GM10266 (cell line): ENCODE data around the gene TRABD2B.

Experiments
- DNase-seq: peaks from one replicate; pipeline ENCODE4 v3.0.0; 2012; ENCODE audit errors: extremely low spot score
- CTCF ChIP-seq: IDR thresholded peaks from 2 replicates; pipeline ENCODE4 v1.5.1; 2012; ENCODE audit warnings: mild to moderate bottlenecking, low read depth; ENCODE audit not compliant: control insufficient read depth, insufficient read depth; ENCODE audit errors: missing control alignments

Gene TRABD2B

GRCh38 chr1:47805921-47806361 lies 191.2 kb downstream of the TRABD2B start:
- DNase-seq, result no peak
- no peak for TF ChIP-seq CTCF

DNA sequence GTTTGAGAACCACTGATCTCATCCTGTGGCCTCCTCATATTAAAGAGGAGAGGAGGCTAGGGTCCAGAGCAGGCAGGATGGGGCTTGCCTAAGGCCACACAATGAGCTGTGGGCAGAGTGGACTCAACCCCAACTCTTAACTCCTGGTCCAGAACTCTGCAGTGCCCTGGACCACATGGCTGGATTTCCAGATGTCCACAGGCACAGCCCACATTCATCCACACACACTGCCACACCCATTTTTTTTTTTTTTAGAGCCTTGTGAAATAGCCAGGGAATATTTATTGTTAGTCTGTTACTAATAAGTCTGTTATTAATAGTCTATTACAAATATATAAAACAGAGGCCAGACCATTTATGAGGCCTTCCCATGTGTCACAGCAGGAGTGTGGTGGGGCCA lies 192.2 kb downstream of the TRABD2B start:
- TF ChIP-seq CTCF, result no peak
- no peak for DNase-seq

DNA sequence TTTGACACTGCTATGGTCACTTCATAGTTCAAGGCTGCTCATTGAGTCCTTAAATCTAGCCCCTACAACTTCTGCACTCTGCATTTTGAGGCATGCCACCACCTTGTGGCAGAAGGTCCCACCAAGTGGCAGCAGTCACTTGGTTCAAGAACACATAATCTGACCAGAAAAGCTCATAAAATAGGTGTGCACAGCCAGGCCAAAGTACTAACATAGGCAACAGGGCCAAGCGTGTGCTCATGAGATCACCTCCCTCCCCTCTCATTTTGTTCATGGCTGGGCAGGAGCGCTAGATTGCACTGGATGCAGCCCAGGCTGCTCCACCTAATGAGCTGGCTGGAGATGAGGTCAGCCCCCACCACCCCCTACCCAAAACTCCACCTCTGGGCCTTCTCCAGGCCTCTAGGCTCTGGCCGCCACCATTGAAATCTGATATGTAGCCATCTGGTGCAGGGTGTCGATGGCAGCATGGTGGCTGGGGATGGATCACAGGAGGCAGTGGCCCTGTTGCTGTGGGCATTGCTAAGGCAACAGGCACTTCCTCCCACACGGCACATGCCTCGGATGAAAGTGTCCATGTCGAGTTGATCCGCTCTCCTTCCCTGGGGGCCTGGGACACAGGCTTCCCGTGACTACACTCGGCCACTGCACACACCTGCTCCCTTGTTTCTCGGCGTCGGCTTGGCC lies 193.2 kb downstream of the TRABD2B start:
- no peak for DNase-seq
- TF ChIP-seq CTCF, result no peak

- no peak for DNase-seq
- TF ChIP-seq CTCF, result no peak
Measured at GRCh38 chr1:47797575-47797974, 199.6 kb downstream of the TRABD2B start.

DNA sequence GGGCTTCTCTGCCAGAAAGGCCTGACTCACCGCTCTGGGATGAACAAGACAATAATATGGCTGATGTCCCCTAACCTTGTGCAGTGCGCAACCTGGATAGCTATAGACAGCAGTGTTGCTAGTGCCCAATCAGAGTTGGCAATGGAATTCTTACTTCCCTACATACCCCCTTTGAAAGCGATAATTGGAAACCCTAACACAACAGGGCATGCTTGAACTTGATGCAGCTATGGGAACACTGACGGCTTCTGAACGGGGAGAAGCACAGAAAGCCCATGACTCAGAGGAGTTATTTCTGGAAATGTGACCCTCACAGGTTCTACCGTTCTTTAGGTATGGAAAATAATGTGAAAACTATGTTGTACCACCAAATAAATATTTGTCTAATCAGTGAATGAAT lies 200.6 kb downstream of the TRABD2B start:
- no peak for DNase-seq
- no peak for TF ChIP-seq CTCF

DNA sequence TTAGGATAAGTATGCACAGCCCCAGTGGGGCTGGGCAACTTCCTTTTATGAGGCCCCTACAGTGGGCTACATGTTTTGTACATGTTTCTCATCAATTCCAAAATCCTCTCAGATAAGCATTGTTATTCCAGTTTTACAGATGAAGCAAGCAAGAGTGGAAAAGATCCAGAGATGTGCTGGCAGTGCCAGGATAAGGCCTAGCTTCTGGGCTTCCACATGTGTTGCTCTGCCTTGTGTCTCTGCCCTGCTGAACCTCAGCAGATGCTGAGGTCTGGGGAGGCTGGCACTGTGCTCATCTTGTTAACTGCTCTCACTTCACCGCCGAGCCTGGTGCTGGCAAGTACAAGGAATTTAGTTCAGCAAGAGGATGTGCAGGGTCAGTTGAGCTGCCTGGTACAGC lies 202.1 kb downstream of the TRABD2B start:
- DNase-seq, result no peak
- TF ChIP-seq CTCF, result no peak

- TF ChIP-seq CTCF, result no peak
- DNase-seq, result no peak
Measured at GRCh38 chr1:47794530-47794929, 202.7 kb downstream of the TRABD2B start.
